T-helper 1 cell (primary cell): ENCODE data around the gene CSRP1.
A peak's percentile ranks its signal among the peaks of the same experiment; 100 is the strongest.

Experiments used
- DNase-seq, 5 donors: peaks; one replicate each; pipeline ENCODE4 v3.0.0-alpha.2; 2012 to 2020

The CSRP1 gene

GRCh38 chr1:201450721-201451291 lies 56.1 kb downstream of the CSRP1 start:
- DNase-seq: no peak

GRCh38 chr1:201448990-201449389 lies 57.9 kb downstream of the CSRP1 start:
- DNase-seq: no peak

- DNase-seq: peak in 3 of 5 donors; percentile 31 to 58 (median 42)
Measured at GRCh38 chr1:201447903-201448871, 58.7 kb downstream of the CSRP1 start.

GRCh38 chr1:201445310-201445709 lies 61.6 kb downstream of the CSRP1 start:
- DNase-seq: no peak

GRCh38 chr1:201444792-201445191 lies 62.1 kb downstream of the CSRP1 start:
- DNase-seq: no peak

GRCh38 chr1:201443747-201444146 lies 63.2 kb downstream of the CSRP1 start:
- no peak for DNase-seq

GRCh38 chr1:201436969-201437368 lies 70.0 kb downstream of the CSRP1 start:
- DNase-seq: no peak

- no peak for DNase-seq
Measured at GRCh38 chr1:201436393-201436792, 70.5 kb downstream of the CSRP1 start.

GRCh38 chr1:201434266-201434665 lies 72.7 kb downstream of the CSRP1 start:
- no peak for DNase-seq

GRCh38 chr1:201433609-201434008 lies 73.3 kb downstream of the CSRP1 start:
- no peak for DNase-seq
